OCI-LY7 (cell line): ENCODE data around the gene ELMOD3. TPM values are rescaled to one million over a fixed set of nuclear protein-coding genes. Genes with fewer than 3 reads are reported as not detected.

Experiments used
- BruUV-seq: library from RNA; stranded (reverse); fragments of 400-500 nt; replicated peaks from 2 replicates; lab custom pipeline; 2021; lab: Mats Ljungman, UMichigan
- CTCF ChIA-PET: fragments of 300-600 bp; sonication (Branson Sonifier 250); formaldehyde crosslinking; loops from one replicate; lab custom pipeline; 2022; ENCODE audit warnings: antibody characterized with exemption; ENCODE audit not compliant: unreplicated experiment; lab: Charles Lee
- POLR2A ChIA-PET: fragments of 300-600 bp; sonication (Branson Sonifier 250); formaldehyde crosslinking; loops from one replicate; lab custom pipeline; 2022; ENCODE audit warnings: antibody characterized with exemption; lab: Charles Lee
- DNase-seq: peaks from one replicate; pipeline ENCODE4 v3.0.0-alpha.2; 2015; ENCODE audit warnings: low spot score
- H2AFZ ChIP-seq: fragments of 200-600 bp; sonication (generic), shearing (Covaris generic); 2 replicates; pipeline ENCODE4 v1.6.1; 2014; ENCODE audit warnings: mild to moderate bottlenecking, antibody characterized with exemption, low read length, moderate library complexity
- H3K27ac ChIP-seq: fragments of 200-600 bp; sonication (generic); 2 replicates; pipeline ENCODE4 v1.5.1; 2014; ENCODE audit warnings: mixed run types, low read depth, mild to moderate bottlenecking, moderate library complexity, low read length, inconsistent platforms; ENCODE audit not compliant: poor library complexity, severe bottlenecking
- H3K36me3 ChIP-seq: fragments of 200-600 bp; sonication (generic); 2 replicates; pipeline ENCODE4 v1.6.1; 2014; ENCODE audit warnings: mild to moderate bottlenecking, antibody characterized with exemption, low read length, moderate library complexity, mixed read lengths; ENCODE audit not compliant: insufficient read depth
- H3K4me1 ChIP-seq: fragments of 200-600 bp; sonication (generic); 2 replicates; pipeline ENCODE4 v1.5.1; 2014; ENCODE audit warnings: mild to moderate bottlenecking, low read length; ENCODE audit not compliant: insufficient read depth, poor library complexity, severe bottlenecking
- H3K4me2 ChIP-seq: fragments of 200-600 bp; sonication (generic); 2 replicates; pipeline ENCODE4 v1.6.1; 2014; ENCODE audit warnings: mild to moderate bottlenecking, low read length
- H3K4me3 ChIP-seq: fragments of 200-600 bp; sonication (generic); 2 replicates; pipeline ENCODE4 v1.5.1; 2014; ENCODE audit warnings: mild to moderate bottlenecking, low read depth, low read length; ENCODE audit not compliant: poor library complexity, severe bottlenecking
- H3K79me2 ChIP-seq: fragments of 200-600 bp; sonication (generic); 2 replicates; pipeline ENCODE4 v1.6.1; 2016; ENCODE audit warnings: low read depth, mild to moderate bottlenecking, low read length, moderate library complexity, mixed read lengths; ENCODE audit not compliant: insufficient read depth
- H3K9me2 ChIP-seq: fragments of 200-600 bp; sonication (generic); 2 replicates; pipeline ENCODE4 v1.6.1; 2016; ENCODE audit warnings: mild to moderate bottlenecking, low read length, mixed read lengths; ENCODE audit not compliant: insufficient read depth
- H3K9me3 ChIP-seq: fragments of 200-600 bp; sonication (generic); 2 replicates; pipeline ENCODE4 v1.6.1; 2014; ENCODE audit warnings: mild to moderate bottlenecking, mixed run types, low read length, mixed read lengths
- H4K20me1 ChIP-seq: fragments of 200-600 bp; sonication (generic); 2 replicates; pipeline ENCODE4 v1.6.1; 2014; ENCODE audit warnings: mild to moderate bottlenecking, antibody characterized with exemption, low read length, moderate library complexity, mixed read lengths; ENCODE audit not compliant: insufficient read depth
- EZH2phosphoT487 ChIP-seq: fragments of 200-600 bp; sonication (generic); IDR thresholded peaks from 2 replicates; pipeline ENCODE4 v1.6.1; 2018; ENCODE audit warnings: low read depth, borderline replicate concordance, mild to moderate bottlenecking, mixed run types, antibody characterized with exemption, low read length, moderate library complexity, mixed read lengths
- intact Hi-C: fragments of 100-400 bp; cut with micrococcal nuclease; formaldehyde crosslinking; loops from one replicate; pipeline ENCODE4 v1.10.0; 2022; ENCODE audit not compliant: unreplicated experiment
- total RNA-seq, 2 experiments: library from RNA; depleted of rRNA in 1 of 2; stranded (reverse); fragments of >200 nt in 1 of 2; shearing (Covaris generic) in 1 of 2; gene quantifications; 2 replicates each; pipeline ENCODE4 v1.2.3, GENCODE V29; 2014 to 2022
- TF ChIP-seq, protein P1 (sequence below): fragments of 200-600 bp; sonication (generic); conservative IDR thresholded peaks from 2 replicates; pipeline ENCODE4 v1.5.1; 2014; ENCODE audit warnings: mild to moderate bottlenecking, antibody characterized with exemption, low read length, moderate library complexity, mixed read lengths

Gene ELMOD3
- total RNA-seq, 2 experiments from 2014 or later: 12.0 to 18.5 TPM

DNA sequence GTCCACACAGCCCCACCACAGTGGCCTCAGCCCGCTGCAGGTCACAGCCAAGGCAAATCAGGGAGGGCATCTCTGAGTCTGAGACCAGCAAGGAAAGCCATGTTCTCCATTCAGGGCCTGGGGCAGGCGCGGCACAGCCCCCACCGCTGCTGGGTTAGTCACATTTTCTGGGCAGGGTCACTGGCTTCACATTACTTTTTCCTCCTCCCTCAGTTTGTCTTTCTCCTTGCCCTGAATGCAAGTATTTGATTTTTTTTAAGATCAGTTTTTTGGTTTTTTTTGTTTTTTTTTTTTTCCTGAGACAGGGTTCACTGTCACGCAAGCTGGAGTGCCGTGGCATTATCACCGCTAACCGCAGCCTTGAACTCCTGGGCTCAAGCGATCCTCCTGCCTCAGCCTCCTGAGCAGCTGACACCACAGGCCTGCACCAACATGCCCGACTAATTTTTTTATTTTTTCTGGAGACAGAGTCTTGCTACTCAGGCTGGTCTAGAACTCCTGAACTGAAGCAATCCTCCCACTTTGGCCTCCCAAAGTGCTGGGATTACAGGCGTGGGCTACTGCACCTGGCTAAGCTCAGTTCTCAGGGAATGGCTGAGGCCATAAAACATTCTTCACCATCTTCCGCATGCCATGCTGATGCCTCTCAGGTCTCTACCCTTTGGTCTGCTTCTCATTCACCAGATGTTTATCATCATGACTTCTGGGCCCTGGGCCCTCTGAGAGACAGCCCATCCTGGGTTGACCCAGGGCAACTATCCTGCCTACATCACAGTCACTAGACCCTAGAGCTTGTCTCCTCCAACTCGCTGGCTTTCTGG lies 56.2 kb downstream of the ELMOD3 start:
- intact Hi-C loops: no loop called here
- Histone ChIP-seq H3K9me2 (no peaks in the 10 kb centered on the region), H2AFZ (peak overlapping the region; percentile 75; the same call in 1 of the 2 replicates), H3K9me3 (no peaks in the 10 kb centered on the region), H3K79me2 (no peaks in the 10 kb centered on the region), H3K27ac (no peak overlapping the region), H3K36me3 (no peaks in the 10 kb centered on the region), H3K4me2 (peak overlapping the region; percentile 68), H3K4me3 (no peak overlapping the region), H4K20me1 (no peaks in the 10 kb centered on the region), H3K4me1 (peaks cover 25% of the 10 kb centered on the region)
- ChIA-PET POLR2A (no interaction called here), CTCF (no interaction called here)
- TF ChIP-seq, protein P1, sequence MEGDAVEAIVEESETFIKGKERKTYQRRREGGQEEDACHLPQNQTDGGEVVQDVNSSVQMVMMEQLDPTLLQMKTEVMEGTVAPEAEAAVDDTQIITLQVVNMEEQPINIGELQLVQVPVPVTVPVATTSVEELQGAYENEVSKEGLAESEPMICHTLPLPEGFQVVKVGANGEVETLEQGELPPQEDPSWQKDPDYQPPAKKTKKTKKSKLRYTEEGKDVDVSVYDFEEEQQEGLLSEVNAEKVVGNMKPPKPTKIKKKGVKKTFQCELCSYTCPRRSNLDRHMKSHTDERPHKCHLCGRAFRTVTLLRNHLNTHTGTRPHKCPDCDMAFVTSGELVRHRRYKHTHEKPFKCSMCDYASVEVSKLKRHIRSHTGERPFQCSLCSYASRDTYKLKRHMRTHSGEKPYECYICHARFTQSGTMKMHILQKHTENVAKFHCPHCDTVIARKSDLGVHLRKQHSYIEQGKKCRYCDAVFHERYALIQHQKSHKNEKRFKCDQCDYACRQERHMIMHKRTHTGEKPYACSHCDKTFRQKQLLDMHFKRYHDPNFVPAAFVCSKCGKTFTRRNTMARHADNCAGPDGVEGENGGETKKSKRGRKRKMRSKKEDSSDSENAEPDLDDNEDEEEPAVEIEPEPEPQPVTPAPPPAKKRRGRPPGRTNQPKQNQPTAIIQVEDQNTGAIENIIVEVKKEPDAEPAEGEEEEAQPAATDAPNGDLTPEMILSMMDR: no peak
- TF ChIP-seq EZH2phosphoT487: no peak
- no TSS peak for BruUV-seq
- no peak for DNase-seq

DNA sequence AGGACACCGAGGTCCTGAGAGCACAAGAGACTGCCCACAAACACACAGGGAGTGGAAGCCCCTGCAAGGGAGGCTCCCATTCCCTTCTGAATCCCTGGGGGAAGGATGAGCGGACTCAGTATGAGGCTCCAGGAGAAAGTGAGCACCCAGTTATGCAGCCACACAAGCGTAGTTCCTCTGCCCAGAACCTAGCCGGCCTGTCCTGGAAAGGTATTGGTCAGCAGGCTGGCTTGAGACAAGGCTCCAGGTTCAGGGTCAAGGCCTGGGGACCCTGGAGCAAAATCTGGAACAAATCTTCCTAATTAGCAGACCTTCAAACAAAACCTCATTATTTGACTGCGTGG lies 56.8 kb downstream of the ELMOD3 start:
- Histone ChIP-seq H4K20me1 (no peaks in the 10 kb centered on the region), H3K27ac (no peak overlapping the region), H2AFZ (no peak overlapping the region), H3K4me2 (no peak overlapping the region), H3K4me1 (peaks cover 25% of the 10 kb centered on the region), H3K36me3 (no peaks in the 10 kb centered on the region), H3K9me2 (no peaks in the 10 kb centered on the region), H3K79me2 (no peaks in the 10 kb centered on the region), H3K9me3 (no peaks in the 10 kb centered on the region), H3K4me3 (no peak overlapping the region)
- ChIA-PET POLR2A (no interaction called here), CTCF (no interaction called here)
- DNase-seq: no peak
- no TSS peak for BruUV-seq
- intact Hi-C loops: no loop called here
- TF ChIP-seq, protein P1: no peak
- no peak for TF ChIP-seq EZH2phosphoT487
